H9 (cell line): ENCODE measurements around the gene ARAP1. TPM values are rescaled to one million over a fixed set of nuclear protein-coding genes. Genes with fewer than 3 reads are reported as not detected.

ENCODE experiments used
- DNase-seq: peaks from one replicate; pipeline ENCODE4 v3.0.0-alpha.2; 2017
- H2AFZ ChIP-seq: one replicate; pipeline ENCODE4 v1.6.1; 2013; ENCODE audit warnings: mild to moderate bottlenecking, low read length, control low read depth, moderate library complexity
- H2AK5ac ChIP-seq: 2 replicates; pipeline ENCODE4 v1.6.1; 2013; ENCODE audit warnings: low read length, control low read depth, mixed read lengths; ENCODE audit not compliant: insufficient read length
- H2BK120ac ChIP-seq: one replicate; pipeline ENCODE4 v1.6.1; 2013; ENCODE audit warnings: low read depth, mild to moderate bottlenecking, low read length, control low read depth, inconsistent platforms; ENCODE audit not compliant: poor library complexity, severe bottlenecking
- H2BK12ac ChIP-seq: 2 replicates; pipeline ENCODE4 v1.6.1; 2013; ENCODE audit warnings: low read length, control low read depth, mixed read lengths, low read depth; ENCODE audit not compliant: insufficient read length
- H2BK15ac ChIP-seq: 2 replicates; pipeline ENCODE4 v1.6.1; 2013; ENCODE audit warnings: low read depth, low read length, control low read depth
- H2BK20ac ChIP-seq: one replicate; pipeline ENCODE4 v1.6.1; 2013; ENCODE audit warnings: low read depth, mild to moderate bottlenecking, low read length, control low read depth, inconsistent platforms; ENCODE audit not compliant: poor library complexity, severe bottlenecking
- H2BK5ac ChIP-seq: 2 replicates; pipeline ENCODE4 v1.6.1; 2013; ENCODE audit warnings: low read length, control low read depth, mixed read lengths; ENCODE audit not compliant: insufficient read length
- H3K14ac ChIP-seq: 2 replicates; pipeline ENCODE4 v1.6.1; 2013; ENCODE audit warnings: low read length, control low read depth; ENCODE audit not compliant: insufficient read depth
- H3K18ac ChIP-seq: 2 replicates; pipeline ENCODE4 v1.6.1; 2013; ENCODE audit warnings: low read depth, mild to moderate bottlenecking, mixed read lengths, low read length, control low read depth; ENCODE audit not compliant: insufficient read length
- H3K23ac ChIP-seq: 2 replicates; pipeline ENCODE4 v1.6.1; 2013; ENCODE audit warnings: low read length, control low read depth, mixed read lengths, low read depth; ENCODE audit not compliant: insufficient read length
- H3K23me2 ChIP-seq: 2 replicates; pipeline ENCODE4 v1.6.1; 2013; ENCODE audit warnings: low read depth, mild to moderate bottlenecking, mixed read lengths, low read length, control low read depth; ENCODE audit not compliant: insufficient read length, poor library complexity, severe bottlenecking
- H3K27ac ChIP-seq: 2 replicates; pipeline ENCODE4 v1.5.1; 2013; ENCODE audit warnings: low read length, control low read depth, mixed read lengths, low read depth; ENCODE audit not compliant: insufficient read length
- H3K27me3 ChIP-seq: 2 replicates; pipeline ENCODE4 v1.6.1; 2013; ENCODE audit warnings: low read length, control low read depth, inconsistent platforms; ENCODE audit not compliant: insufficient read depth
- H3K4ac ChIP-seq: 2 replicates; pipeline ENCODE4 v1.6.1; 2013; ENCODE audit warnings: low read depth, mild to moderate bottlenecking, control low read depth, inconsistent platforms, low read length, moderate library complexity
- H3K4me1 ChIP-seq: 2 replicates; pipeline ENCODE4 v1.6.1; 2013; ENCODE audit warnings: low read length, control low read depth, inconsistent platforms; ENCODE audit not compliant: insufficient read depth
- H3K4me2 ChIP-seq: 2 replicates; pipeline ENCODE4 v1.6.1; 2013; ENCODE audit warnings: low read length, control low read depth, mixed read lengths; ENCODE audit not compliant: insufficient read length, insufficient read depth
- H3K56ac ChIP-seq: 2 replicates; pipeline ENCODE4 v1.6.1; 2013; ENCODE audit warnings: low read depth, mild to moderate bottlenecking, mixed read lengths, low read length, control low read depth; ENCODE audit not compliant: insufficient read length
- H3K79me1 ChIP-seq: 2 replicates; pipeline ENCODE4 v1.6.1; 2013; ENCODE audit warnings: low read depth, mild to moderate bottlenecking, moderate library complexity, low read length, control low read depth, inconsistent platforms; ENCODE audit not compliant: insufficient read depth, poor library complexity, severe bottlenecking
- H3K79me2 ChIP-seq: 2 replicates; pipeline ENCODE4 v1.6.1; 2013; ENCODE audit warnings: low read length, control low read depth, inconsistent platforms; ENCODE audit not compliant: insufficient read depth
- H3K9ac ChIP-seq: 2 replicates; pipeline ENCODE4 v1.6.1; 2013; ENCODE audit warnings: low read length, control low read depth, mixed read lengths; ENCODE audit not compliant: insufficient read length; ENCODE audit errors: extremely low read depth
- H3K9me3 ChIP-seq: one replicate; pipeline ENCODE4 v1.6.1; 2013; ENCODE audit warnings: low read depth, low read length, inconsistent platforms; ENCODE audit not compliant: control insufficient read depth
- H3T11ph ChIP-seq: one replicate; pipeline ENCODE4 v1.6.1; 2013; ENCODE audit warnings: mild to moderate bottlenecking, low read length, control low read depth, inconsistent platforms
- H4K20me1 ChIP-seq: one replicate; pipeline ENCODE4 v1.6.1; 2013; ENCODE audit not compliant: control insufficient read depth, insufficient read length, insufficient read depth
- H4K5ac ChIP-seq: 2 replicates; pipeline ENCODE4 v1.6.1; 2013; ENCODE audit warnings: low read depth, mild to moderate bottlenecking, mixed read lengths, low read length, control low read depth; ENCODE audit not compliant: insufficient read length
- H4K8ac ChIP-seq: replicated peaks from 2 replicates; pipeline ENCODE4 v1.6.1; 2013; ENCODE audit warnings: low read length, control low read depth, mixed read lengths, low read depth; ENCODE audit not compliant: insufficient read length
- H4K91ac ChIP-seq: 2 replicates; pipeline ENCODE4 v1.6.1; 2013; ENCODE audit warnings: low read depth, mild to moderate bottlenecking, moderate library complexity, mixed read lengths, low read length, control low read depth; ENCODE audit not compliant: insufficient read length
- H3K27ac Mint-ChIP-seq, 3 experiments: 2 replicates in 2 of 3; 3 replicates in 1 of 3; pipeline ENCODE4 v1.8.0; 2020 to 2021; ENCODE audit warnings: mixed read lengths in 3 of 3, mild to moderate bottlenecking in 1 of 3, moderate library complexity in 1 of 3
- H3K27me3 Mint-ChIP-seq: 2 replicates; pipeline ENCODE4 v1.8.0; 2021; ENCODE audit warnings: low read depth, mild to moderate bottlenecking, moderate library complexity, mixed read lengths
- H3K36me3 Mint-ChIP-seq, 3 experiments: 2 replicates in 2 of 3; 3 replicates in 1 of 3; pipeline ENCODE4 v1.8.0; 2020 to 2021; ENCODE audit warnings: low read depth in 3 of 3, mixed read lengths in 3 of 3; ENCODE audit not compliant: insufficient read depth in 1 of 3
- H3K4me1 Mint-ChIP-seq, 2 experiments: 2 replicates each; pipeline ENCODE4 v1.8.0; 2020; ENCODE audit warnings: mixed read lengths in 2 of 2
- H3K4me3 Mint-ChIP-seq, 2 experiments: 2 replicates in 1 of 2; 3 replicates in 1 of 2; pipeline ENCODE4 v1.8.0; 2020 to 2021; ENCODE audit warnings: mild to moderate bottlenecking in 2 of 2, mixed read lengths in 2 of 2, moderate library complexity in 1 of 2
- H3K9me3 Mint-ChIP-seq, 2 experiments: 2 replicates in 1 of 2; 3 replicates in 1 of 2; pipeline ENCODE4 v1.8.0; 2020; ENCODE audit warnings: mild to moderate bottlenecking in 2 of 2, mixed read lengths in 2 of 2, moderate library complexity in 1 of 2
- CTCF ChIP-seq: fragments of 200-600 bp; sonication (generic); conservative IDR thresholded peaks from 3 replicates; pipeline ENCODE4 v1.8.0; 2021; ENCODE audit warnings: antibody characterized with exemption, mild to moderate bottlenecking
- WGBS: extraction: QIAGEN DNeasy Blood & Tissue Kit; methylation state at CpG from one replicate; pipeline ENCODE4 v1.1.7; 2013; ENCODE audit warnings: missing lambda C conversion rate, low lambda C conversion rate, mixed read lengths; ENCODE audit not compliant: insufficient read length; ENCODE audit errors: extremely low coverage; 5-methylcytosine and 5-hydroxymethylcytosine counted together
- total RNA-seq: library from RNA; stranded (reverse); gene quantifications from 2 replicates; pipeline ENCODE4 v1.2.1, GENCODE V29; 2021

The ARAP1 gene
- total RNA-seq, 1 experiment from 2014 or later: 59.4 TPM

DNA sequence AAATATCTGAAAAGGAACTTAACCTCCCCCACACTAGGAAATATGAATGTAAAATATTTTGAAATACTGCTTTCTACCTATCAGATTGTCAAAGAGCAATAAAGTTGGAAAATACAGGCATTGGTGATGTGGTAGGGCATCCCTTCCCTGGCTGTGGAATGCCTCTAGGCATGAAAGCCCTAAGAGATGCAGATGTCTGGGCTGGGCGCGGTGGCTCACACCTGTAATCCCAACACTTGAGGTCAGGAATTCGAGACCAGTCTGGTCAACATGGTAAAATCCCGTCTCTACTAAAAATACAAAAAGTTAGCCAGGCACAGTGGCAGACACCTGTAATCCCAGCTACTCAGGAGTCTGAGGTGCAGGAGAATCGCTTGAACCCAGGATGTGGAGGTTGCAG, 22.0 kb downstream of the ARAP1 start:
- H3K27ac Mint-ChIP-seq: peak overlapping the region; percentile 6 to 29 (median 19); a peak in 2 of 7 replicates

More for the DNA sequence above, 22.0 kb downstream of the ARAP1 start:
- Histone ChIP-seq H3K27ac (no peak overlapping the region), H3K79me1 (no peaks in the 10 kb centered on the region), H2BK5ac (no peak overlapping the region), H4K20me1 (peaks cover 3% of the 10 kb centered on the region), H3K23ac (no peak overlapping the region), H4K5ac (no peak overlapping the region), H2BK12ac (no peak overlapping the region), H3K18ac (no peak overlapping the region), H2BK120ac (no peak overlapping the region), H4K91ac (no peak overlapping the region), H3K4me1 (no peaks in the 10 kb centered on the region; the same call in 1 of the 2 replicates), H3K4me2 (no peak overlapping the region), H3K56ac (no peak overlapping the region), H2AFZ (no peak overlapping the region), H3K9me3 (no peaks in the 10 kb centered on the region), H3K4ac (no peak overlapping the region), H4K8ac (no peak overlapping the region), H3K14ac (no peak overlapping the region), H2BK20ac (no peak overlapping the region), H3K79me2 (peaks cover 4% of the 10 kb centered on the region; the same call in 1 of the 2 replicates), H3K27me3 (no peaks in the 10 kb centered on the region), H3T11ph (no peak overlapping the region), H2AK5ac (no peak overlapping the region), H2BK15ac (no peak overlapping the region), H3K23me2 (no peaks in the 10 kb centered on the region), H3K9ac (no peak overlapping the region)
- Mint-ChIP-seq H3K4me1 (peaks cover 20% of the 10 kb centered on the region in 2 experiments), H3K4me3 (no peak overlapping the region), H3K9me3 (peaks cover 0 to 3% of the 10 kb centered on the region in 2 experiments; a peak in 1 of 5 replicates), H3K36me3 (peaks cover 11 to 22% (median 15%) of the 10 kb centered on the region in 3 experiments; a peak in 6 of 7 replicates), H3K27me3 (no peaks in the 10 kb centered on the region)
- no peak for TF ChIP-seq CTCF
- DNase-seq: peak; percentile 72
- no CpG with 5 or more reads among the region's 5 CpGs for WGBS
